GM21515 (cell line): ENCODE data around the gene EIF4ENIF1.
A peak's percentile ranks its signal among the peaks of the same experiment; 100 is the strongest.
"Not testable (repeated sequence)": the region's sequence is repeated elsewhere in the genome, so short reads cannot be mapped to it uniquely, and the experiment has no call there.

Experiments
- ATAC-seq: cut with Tn5 transposase; IDR thresholded peaks from one replicate; pipeline ENCODE4 v1.9.1; 2021; ENCODE audit not compliant: unreplicated experiment

Gene EIF4ENIF1

DNA sequence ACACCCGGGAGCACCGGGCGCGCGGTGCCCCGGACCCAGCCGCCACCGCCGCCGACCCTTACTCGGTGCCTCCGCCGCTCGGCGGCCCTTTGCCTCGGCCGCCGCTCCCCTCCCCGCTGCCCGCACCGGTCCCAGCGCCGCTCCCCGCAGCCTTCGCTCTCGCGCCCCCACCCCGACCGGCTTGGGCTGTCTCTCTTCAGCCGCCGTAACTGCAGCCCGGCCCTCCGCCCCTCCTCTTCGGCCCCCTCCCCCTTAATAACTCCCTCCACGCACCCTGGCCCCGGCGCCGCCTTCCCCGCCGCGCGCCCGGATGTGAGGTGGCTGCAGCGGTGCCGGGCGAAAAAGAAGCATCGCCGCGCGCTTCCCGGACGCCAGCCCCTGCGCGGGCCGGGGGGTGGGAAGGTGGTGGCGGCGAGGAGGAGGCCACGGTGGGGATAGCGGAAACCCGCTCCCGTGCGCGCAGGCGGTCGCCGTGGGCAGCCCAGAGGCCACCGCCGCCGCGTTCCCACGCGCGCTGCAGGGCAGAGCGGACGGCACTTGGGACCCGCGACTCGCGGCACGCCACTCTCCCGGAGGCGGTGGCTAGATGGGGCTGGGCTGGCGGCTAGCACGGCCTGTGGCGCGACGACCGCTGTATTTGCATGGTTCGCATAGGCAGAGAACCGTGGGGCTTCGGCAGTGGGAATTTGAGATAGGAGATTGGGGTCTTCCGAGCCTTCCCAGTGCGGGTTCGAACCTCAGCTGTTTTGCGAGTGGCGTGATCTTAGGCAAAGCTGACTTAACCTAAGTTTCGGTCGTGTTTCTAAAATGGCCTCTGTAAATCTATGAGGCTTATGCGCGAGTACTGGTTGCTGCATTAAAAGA, at the start of gene EIF4ENIF1:
Gene EIF4ENIF1, minus strand, starts transcription at position 211 of the 864 bp plus-strand sequence. CDS start 1,124 bp downstream, outside the sequence.
- ATAC-seq = peak; percentile 30

GRCh38 chr22:31538815-31539214, 49.2 kb upstream of the EIF4ENIF1 start:
- no peak for ATAC-seq

- ATAC-seq = no peak
Measured at GRCh38 chr22:31537019-31537535, 47.4 kb upstream of the EIF4ENIF1 start.

DNA sequence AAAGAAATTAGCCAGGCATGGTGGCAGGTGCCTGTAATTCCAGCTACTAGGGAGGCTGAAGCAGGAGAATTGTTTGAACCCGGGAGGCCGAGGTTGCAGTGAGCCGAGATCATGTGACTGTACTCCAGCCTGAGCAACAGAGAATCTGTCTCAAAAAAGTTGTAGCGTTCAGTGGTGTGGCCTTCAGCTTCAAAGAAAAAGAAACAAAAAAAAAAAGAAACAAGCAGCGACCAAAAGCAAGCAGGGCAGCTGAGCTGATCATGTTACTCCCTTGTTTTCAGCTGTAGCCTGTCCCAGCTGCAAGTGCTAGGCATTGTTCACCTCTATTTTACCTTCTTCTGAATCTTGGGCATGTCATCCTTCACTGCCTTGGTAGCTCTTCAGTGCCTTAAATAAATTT, 43.7 kb upstream of the EIF4ENIF1 start:
- no peak for ATAC-seq

GRCh38 chr22:31532060-31532459, 42.4 kb upstream of the EIF4ENIF1 start:
- ATAC-seq = no peak

GRCh38 chr22:31530823-31531195, 41.2 kb upstream of the EIF4ENIF1 start:
- ATAC-seq = no peak

- no peak for ATAC-seq
Measured at GRCh38 chr22:31526270-31526669, 36.6 kb upstream of the EIF4ENIF1 start.

GRCh38 chr22:31524132-31524531, 34.5 kb upstream of the EIF4ENIF1 start:
- ATAC-seq = not testable (repeated sequence)

GRCh38 chr22:31520051-31520450, 30.4 kb upstream of the EIF4ENIF1 start:
- ATAC-seq = no peak

GRCh38 chr22:31509061-31509762, 19.6 kb upstream of the EIF4ENIF1 start:
- no peak for ATAC-seq

DNA sequence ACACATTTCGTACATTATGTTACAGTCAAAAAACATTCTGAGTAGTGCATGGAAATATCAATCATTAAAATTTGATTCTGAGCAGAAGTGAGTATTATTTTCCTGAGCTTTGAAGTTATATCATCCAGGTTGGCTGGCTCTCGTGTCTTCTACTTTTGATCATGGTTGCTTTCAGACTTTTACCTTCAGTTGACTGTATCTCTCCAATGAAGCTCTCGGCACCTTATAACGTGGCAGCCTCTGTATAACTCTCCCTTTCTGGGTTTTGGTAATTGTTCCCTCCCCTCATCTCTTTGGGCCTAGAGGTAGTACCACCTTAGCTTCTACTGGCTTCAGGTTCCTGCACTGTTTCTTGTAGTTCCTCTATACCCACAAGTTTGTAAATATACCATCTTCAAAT, 18.9 kb upstream of the EIF4ENIF1 start:
- no peak for ATAC-seq

DNA sequence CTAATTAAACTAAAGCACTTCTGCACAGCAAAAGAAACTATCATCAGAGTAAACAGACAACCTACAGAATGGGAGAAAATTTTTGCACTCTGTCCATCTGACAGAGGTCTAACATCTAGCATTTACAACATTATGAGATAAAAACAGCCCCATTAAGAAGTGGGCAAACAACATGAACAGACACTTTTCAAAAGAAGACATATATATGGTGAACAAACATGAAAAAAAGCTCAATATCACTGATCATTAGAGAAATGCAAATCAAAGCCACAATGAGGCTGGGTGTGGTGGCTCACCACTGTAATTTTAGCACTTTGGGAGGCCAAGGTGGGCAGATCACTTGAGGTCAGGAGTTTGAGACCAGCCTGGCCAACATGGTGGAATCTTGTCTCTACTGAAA, 17.9 kb upstream of the EIF4ENIF1 start:
- not testable (repeated sequence) for ATAC-seq

DNA sequence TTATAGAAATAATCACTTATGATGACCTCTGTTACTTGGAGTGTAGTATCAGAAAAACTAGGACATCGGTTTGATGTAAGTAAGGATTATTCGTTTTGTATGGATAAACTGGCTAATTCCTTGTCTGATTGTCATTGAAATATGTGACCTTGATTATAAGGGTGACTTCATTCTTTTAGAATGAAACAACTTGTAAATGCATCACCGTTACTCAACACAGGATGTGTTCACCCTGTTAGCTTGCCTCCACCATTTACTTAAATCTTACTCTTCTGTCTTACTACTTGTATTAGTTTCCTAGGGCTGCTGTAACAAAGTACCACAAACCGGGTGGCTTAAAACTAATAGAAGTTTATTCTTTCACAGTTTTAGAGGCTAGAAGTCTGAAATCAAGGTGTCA, 14.6 kb upstream of the EIF4ENIF1 start:
- no peak for ATAC-seq

- no peak for ATAC-seq
Measured at GRCh38 chr22:31503211-31503964, 13.7 kb upstream of the EIF4ENIF1 start.

DNA sequence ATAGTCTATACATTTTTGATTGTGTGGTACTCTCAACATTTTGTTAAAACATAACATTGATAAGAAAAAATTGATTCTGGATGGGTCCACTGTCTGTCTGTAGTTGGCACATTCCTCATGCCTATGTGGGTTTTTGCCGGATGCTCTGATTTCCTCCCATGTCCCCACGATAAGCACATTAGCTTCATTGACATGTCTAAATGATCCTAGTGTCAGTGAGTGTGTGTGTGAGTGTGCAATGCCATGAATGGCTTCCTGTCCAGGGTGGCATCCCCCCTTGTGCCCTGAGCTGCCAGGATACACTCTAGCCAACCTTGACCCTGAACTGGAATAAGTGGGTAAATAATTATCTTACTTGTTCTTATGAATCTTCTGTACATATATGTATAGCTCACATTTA, 12.1 kb upstream of the EIF4ENIF1 start:
- no peak for ATAC-seq

DNA sequence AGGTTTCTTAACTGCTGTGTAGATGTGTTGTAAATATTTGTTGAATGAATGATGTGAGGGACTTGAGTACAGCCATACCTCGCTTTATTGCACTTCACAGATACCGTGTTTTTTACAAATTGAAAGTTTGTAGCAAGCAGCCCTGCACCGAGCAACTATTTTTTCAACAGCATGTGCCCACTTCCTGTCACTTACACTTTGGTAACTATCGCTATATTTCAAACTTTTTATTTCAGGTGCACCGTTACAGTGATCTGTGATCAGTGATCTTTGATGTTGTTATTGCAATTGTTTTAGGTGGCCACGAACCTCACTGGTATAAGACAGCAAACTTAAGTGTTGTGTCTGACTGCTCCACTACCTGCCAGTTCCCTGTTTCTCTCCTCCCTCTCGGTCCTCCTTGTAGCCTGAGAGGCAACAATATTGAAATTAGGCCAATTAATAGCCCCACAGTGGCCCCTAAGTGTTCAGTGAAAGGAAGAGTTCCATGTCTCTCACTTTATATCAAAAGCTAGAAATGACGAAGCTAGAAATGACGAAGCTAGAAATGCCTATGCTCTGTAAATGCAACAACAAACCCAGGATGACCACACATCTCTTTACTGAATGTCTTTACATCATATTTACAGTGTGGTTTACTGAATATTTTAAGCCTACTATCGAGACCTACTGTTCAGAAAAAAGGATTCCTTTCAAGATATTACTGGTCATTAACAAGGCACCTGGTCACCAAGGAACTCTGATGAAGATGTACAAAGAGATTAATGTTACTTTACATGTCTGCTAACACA, 7.7 kb upstream of the EIF4ENIF1 start:
- ATAC-seq = no peak

DNA sequence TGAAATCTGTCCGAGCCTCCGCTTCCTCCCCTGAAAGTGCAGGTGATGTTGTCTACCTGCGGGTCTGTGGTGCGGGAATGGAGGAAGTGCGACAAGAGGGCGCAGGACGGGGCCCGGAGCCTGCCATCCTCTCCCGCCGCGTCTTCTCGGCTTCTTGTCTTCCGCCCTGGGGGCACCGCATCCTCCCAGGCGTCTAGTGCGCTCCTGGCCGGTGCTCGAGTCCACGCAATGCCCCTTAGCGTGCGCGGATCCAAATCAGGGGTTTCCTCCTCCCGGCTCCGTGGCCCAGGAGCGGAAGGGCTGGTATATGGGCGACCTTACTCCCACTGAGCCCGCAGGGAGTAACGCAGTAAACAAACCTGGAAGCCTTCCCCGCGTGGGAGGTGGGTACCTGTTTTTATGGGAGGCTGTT, 7.1 kb upstream of the EIF4ENIF1 start:
- peak; percentile 10 for ATAC-seq

DNA sequence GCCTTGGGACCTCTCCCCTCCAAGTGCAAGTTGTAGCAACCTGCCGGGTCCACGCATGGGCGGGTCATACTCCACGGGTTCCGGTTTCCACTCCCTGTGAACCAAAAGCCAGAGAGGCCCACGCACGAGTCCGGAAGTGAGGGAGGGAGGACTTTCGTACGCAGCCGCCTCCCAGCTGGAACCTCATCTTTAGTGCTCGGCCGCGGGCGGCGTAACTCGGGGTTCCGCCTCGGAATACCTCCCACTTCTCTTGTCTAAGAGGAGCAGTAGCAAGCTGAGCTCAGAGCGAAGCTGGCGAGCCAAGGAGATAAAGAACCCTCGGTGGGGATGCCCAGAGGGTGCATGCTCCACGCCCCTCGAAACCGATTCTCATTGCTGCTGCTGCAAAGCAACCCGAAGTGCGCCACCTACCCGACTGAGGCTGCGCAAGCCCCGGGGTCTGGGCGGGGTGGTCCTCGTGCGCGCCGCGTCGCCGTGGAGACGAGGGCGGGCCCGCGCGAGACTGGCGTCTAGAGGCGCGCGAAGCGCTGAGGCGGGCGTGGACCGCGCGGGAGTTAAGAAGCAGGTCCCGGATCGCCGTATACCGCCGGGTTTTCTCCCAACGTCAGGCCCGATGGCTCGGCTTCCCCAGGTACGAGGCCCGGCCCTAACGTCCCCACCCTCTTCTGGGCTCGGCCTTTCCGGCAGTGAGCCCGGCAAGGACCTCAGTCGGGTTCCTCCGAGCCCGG, 6.5 kb upstream of the EIF4ENIF1 start, which contains the start of gene SFI1:
Gene SFI1, plus strand, starts transcription at position 530 of the 728 bp plus-strand sequence. CDS start 11,749 bp downstream, outside the sequence.
- peak; percentile 67 for ATAC-seq

DNA sequence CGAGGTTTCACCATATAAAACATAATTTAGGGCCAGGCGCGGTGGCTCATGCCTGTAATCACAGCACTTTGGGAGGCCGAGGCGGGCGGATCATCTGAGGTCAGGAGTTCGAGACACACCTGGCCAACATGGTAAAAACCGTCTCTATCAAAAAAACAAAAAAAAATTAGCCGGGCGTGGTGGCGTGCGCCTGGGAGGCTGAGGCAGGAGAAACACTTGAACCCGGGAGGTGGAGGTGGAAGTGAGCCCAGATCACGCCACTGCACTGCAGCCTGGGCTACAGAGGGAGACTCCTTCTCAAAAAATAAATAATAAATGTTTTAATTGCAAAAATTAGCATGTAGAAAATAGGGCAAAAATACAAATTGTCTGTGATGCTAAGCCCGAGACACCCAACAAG, 5.7 kb upstream of the EIF4ENIF1 start:
- no peak for ATAC-seq

DNA sequence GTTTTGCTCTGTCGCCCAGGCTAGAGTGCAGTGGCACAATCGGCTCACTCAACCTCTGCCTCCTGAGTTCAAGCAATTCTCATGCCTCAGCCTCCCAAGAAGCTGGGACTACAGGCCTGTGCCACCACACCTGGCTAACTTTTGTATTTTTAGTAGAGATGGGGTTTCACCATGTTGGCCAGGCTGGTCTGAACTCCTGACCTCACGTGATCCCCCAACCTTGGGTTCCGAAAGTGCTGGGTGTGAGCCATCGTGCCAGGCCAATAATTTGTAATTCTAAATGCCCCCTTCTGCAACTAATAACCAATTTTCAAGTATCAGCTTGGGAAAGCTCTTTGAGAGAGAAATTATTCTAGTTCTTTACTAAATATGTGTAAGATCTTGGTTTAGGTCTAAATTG, 3.7 kb upstream of the EIF4ENIF1 start:
- not testable (repeated sequence) for ATAC-seq
